Esophagus muscularis mucosa (tissue), 4 donors: ENCODE measurements around the gene SKI. TPM values are rescaled to one million over a fixed set of nuclear protein-coding genes. Genes with fewer than 3 reads are reported as not detected.

Source experiments
- DNase-seq: peaks from one replicate; pipeline ENCODE4 v3.0.0-alpha.2; 2017; ENCODE audit errors: extremely low spot score
- H3K27ac ChIP-seq, 4 donors: fragments of 200-600 bp; sonication (generic); replicated peaks in 1 of 4; 1 replicate in 3 of 4; 2 replicates in 1 of 4; pipeline ENCODE4 v1.5.1; 2016 to 2019; ENCODE audit warnings: mild to moderate bottlenecking in 1 of 4
- H3K27me3 ChIP-seq, 4 donors: fragments of 200-600 bp; sonication (generic); one replicate each; pipeline versions ENCODE4 v1.5.1 to v1.6.0; 2016 to 2019
- H3K36me3 ChIP-seq, 4 donors: fragments of 200-600 bp; sonication (generic); one replicate each; pipeline ENCODE4 v1.5.1; 2016 to 2019
- H3K4me1 ChIP-seq, 4 donors: fragments of 200-600 bp; sonication (generic); one replicate each; pipeline ENCODE4 v1.5.1; 2016 to 2019
- H3K4me3 ChIP-seq, 4 donors: fragments of 200-600 bp; sonication (generic); 1 replicate in 2 of 4; 2 replicates in 2 of 4; pipeline ENCODE4 v1.5.1; 2016 to 2019; ENCODE audit warnings: mild to moderate bottlenecking in 4 of 4, moderate library complexity in 1 of 4
- H3K9me3 ChIP-seq, 4 donors: fragments of 200-600 bp; sonication (generic); 1 replicate in 3 of 4; 2 replicates in 1 of 4; pipeline ENCODE4 v1.5.1; 2016 to 2019
- CTCF ChIP-seq, 3 experiments: fragments of 200-600 bp in 2 of 3; fragments of 450-650 bp in 1 of 3; sonication (generic) in 2 of 3; IDR thresholded peaks; one replicate each; pipeline ENCODE4 v1.5.1; 2017 to 2019; ENCODE audit warnings: antibody characterized with exemption in 3 of 3, mild to moderate bottlenecking in 2 of 3, moderate library complexity in 1 of 3
- EP300 ChIP-seq: sonication (generic); formaldehyde crosslinking; IDR thresholded peaks from one replicate; pipeline ENCODE4 v1.6.1; 2017; ENCODE audit warnings: antibody characterized with exemption
- POLR2A ChIP-seq: fragments of 450-650 bp; IDR thresholded peaks from one replicate; pipeline ENCODE4 v1.6.1; 2017; ENCODE audit warnings: antibody characterized with exemption, moderate library complexity, mild to moderate bottlenecking, low read depth
- POLR2AphosphoS5 ChIP-seq, 2 donors: sonication (generic); formaldehyde crosslinking; IDR thresholded peaks; one replicate each; pipeline ENCODE4 v1.6.1; 2017; ENCODE audit warnings: antibody characterized with exemption in 2 of 2
- WGBS: methylation state at CpG from one replicate; pipeline ENCODE4 v1.1.5; 2018; 5-methylcytosine and 5-hydroxymethylcytosine counted together
- intact Hi-C: fragments of 100-400 bp; cut with DNase I; formaldehyde crosslinking; loops from one replicate; pipeline ENCODE4 v1.15.1; 2023
- total RNA-seq, 4 donors: library from RNA; depleted of rRNA; stranded (reverse); fragments of >200 nt; gene quantifications; one replicate each; pipeline versions ENCODE4 v1.1.0 to v1.2.1, GENCODE V29; 2016

Gene SKI
- total RNA-seq, 4 donors from 2014 or later, result 70.1 to 190 (median 124) TPM

- DNase-seq, result no peak
- TF ChIP-seq POLR2A, result no peak
- Histone ChIP-seq H3K9me3 (no peaks in the 10 kb centered on the region), H3K27me3 (no peaks in the 10 kb centered on the region), H3K4me1 (no peaks in the 10 kb centered on the region), H3K27ac (no peak overlapping the region), H3K36me3 (no peaks in the 10 kb centered on the region), H3K4me3 (no peak overlapping the region)
- intact Hi-C loops, result no loop called here
- 95% methylated on average over 22 of the region's 29 CpGs for WGBS
Measured at GRCh38 chr1:2341706-2342383, 113.7 kb downstream of the SKI start.

DNA sequence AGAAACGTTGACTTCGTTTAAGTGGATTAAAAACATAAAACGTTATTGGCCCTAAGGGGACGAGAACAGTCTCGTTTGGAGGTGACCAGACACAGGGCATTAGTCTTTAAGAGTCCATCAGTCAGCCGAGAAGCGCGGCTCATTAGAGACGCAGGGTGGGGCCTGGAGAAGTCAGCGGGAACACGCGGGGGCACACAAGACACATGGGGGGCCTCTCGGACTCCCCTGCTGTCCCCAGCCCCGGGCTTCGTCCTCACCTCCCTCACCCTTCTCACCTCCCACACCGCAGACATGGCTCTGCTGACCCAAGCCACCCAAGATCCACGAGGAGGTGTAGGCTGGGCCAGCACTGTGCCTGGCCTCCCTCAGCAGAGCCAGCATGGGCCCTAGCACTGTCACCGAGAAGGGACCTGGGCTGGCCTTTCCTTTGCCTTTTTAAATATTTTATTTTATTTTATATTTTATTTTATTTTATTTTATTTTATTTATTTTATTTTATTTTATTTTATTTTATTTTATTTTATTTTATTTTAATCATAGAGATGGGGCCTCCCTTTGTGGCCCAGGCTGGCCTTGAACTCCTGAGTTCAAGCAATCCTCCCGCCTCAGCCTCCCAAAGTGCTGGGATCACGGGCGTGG, 114.4 kb downstream of the SKI start:
- Histone ChIP-seq H3K4me3 (no peak overlapping the region), H3K4me1 (no peaks in the 10 kb centered on the region), H3K27me3 (no peaks in the 10 kb centered on the region), H3K9me3 (no peaks in the 10 kb centered on the region), H3K27ac (no peak overlapping the region), H3K36me3 (no peaks in the 10 kb centered on the region)
- TF ChIP-seq POLR2AphosphoS5 (IDR thresholded peaks at IDR 0.05), result no peak
- no peak for TF ChIP-seq EP300
- no peak for TF ChIP-seq CTCF (IDR thresholded peaks at IDR 0.05)
- no peak for TF ChIP-seq POLR2A
- 90% methylated on average over 20 of the region's 21 CpGs for WGBS
- intact Hi-C loops, result no loop called here
- no peak for DNase-seq

DNA sequence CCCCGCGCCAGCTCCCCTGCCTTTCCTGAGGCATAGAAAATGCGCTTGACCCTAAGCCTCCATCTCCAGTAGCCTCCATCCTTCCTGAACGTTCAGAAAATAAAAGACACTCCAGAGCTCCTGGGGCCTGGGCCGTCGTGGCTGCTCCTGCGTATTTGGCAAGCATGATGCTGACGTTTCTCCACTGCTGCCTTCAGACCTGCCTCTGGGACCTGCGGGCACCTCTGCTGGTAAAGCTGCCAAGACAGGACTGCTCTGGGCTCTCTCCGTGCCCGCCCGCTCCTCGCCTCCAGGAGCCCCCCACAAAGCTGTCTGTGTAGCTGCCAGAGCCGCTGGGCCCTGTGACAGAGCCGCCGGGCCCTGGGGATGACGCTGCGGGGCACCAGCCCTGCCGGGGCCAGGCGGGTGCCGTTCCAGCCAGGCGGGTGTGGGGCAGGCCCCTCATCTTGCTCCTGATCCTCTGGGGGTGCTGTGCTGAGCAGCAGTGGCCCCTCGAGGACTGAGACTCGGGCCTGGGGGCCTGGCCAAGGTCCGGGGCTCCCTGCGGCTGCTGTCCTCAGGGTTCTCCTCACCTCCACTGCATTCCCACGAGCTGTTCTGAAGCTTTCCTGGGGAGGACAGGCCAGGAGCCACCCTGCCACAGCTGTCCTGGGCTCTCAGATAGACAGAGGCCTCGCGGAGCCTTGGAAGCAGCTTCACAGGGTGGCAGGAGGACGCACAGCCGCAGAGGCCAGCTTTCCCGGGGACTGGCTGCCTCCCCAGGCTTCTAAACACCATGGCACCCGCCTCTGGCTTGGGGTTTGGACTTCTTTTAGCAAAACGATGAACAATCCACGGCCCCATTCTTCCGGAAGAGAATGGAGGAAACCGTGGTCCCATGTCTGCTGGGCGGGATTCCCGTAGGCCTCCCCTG, 115.2 kb downstream of the SKI start:
- Histone ChIP-seq H3K9me3 (no peaks in the 10 kb centered on the region), H3K4me1 (no peaks in the 10 kb centered on the region), H3K36me3 (no peaks in the 10 kb centered on the region), H3K27me3 (no peaks in the 10 kb centered on the region), H3K27ac (no peak overlapping the region), H3K4me3 (no peak overlapping the region)
- no peak for DNase-seq
- WGBS, result 85% methylated on average over 31 of the region's 39 CpGs
- intact Hi-C loops, result no loop called here
- TF ChIP-seq EP300 (no peak), POLR2A (no peak), CTCF (IDR thresholded peaks at IDR 0.05) (no peak), POLR2AphosphoS5 (IDR thresholded peaks at IDR 0.05) (no peak)

DNA sequence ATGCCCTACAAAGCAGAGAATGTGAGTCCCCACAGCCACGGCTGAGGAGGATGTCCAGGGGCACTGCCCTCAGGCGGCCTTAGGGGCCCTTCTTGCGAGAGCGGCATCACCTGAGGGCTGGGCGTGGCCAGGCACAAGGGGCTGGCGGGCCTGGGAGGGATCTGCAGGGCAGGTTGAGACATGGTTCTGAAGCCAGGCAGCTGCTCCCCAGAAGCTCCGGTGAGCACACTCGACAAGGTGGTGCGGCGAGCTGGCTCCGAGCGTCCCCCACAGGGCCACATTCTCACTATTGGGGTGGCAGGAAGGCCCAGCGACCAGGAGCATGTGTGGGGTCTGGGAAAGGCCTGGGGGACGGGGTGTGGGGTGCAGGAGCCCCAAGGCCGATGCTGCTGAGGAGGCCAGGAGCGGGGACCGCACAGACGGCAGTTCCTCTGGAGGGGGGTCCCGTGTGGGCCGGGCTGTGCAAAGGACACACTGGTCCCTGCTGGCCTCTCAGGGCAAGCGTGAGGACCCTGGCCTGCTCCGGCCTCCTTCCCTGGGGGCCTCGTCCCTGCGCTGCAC, 116.1 kb downstream of the SKI start:
- Histone ChIP-seq H3K4me3 (no peak overlapping the region), H3K27ac (no peak overlapping the region), H3K9me3 (no peaks in the 10 kb centered on the region), H3K27me3 (no peaks in the 10 kb centered on the region), H3K36me3 (no peaks in the 10 kb centered on the region), H3K4me1 (no peaks in the 10 kb centered on the region)
- TF ChIP-seq POLR2AphosphoS5 (IDR thresholded peaks at IDR 0.05) (no peak), EP300 (no peak), POLR2A (no peak), CTCF (IDR thresholded peaks at IDR 0.05) (no peak)
- intact Hi-C loops, result no loop called here
- DNase-seq, result no peak
- 93% methylated on average over 11 of the region's 24 CpGs for WGBS
